Measurements from ENCODE around the gene KCTD18.

- TF ChIP-seq POLR2A (IDR thresholded peaks at IDR 0.05; ENCODE audit: low read depth, low read length) (no peak), POLR2AphosphoS5 (IDR thresholded peaks at IDR 0.05; ENCODE audit: low read depth, low read length) (no peak)
Measured at GRCh38 chr2:200515155-200515554, 5.3 kb upstream of the KCTD18 start.

Measured in GM12892 (cell line).